OCI-LY7 (cell line): ENCODE measurements around the gene REG4. TPM values are rescaled to one million over a fixed set of nuclear protein-coding genes. Genes with fewer than 3 reads are reported as not detected.

ENCODE experiments used
- BruUV-seq: library from RNA; stranded (reverse); fragments of 400-500 nt; replicated peaks from 2 replicates; lab custom pipeline; 2021; lab: Mats Ljungman, UMichigan
- CTCF ChIA-PET: fragments of 300-600 bp; sonication (Branson Sonifier 250); formaldehyde crosslinking; loops from one replicate; lab custom pipeline; 2022; ENCODE audit warnings: antibody characterized with exemption; ENCODE audit not compliant: unreplicated experiment; lab: Charles Lee
- POLR2A ChIA-PET: fragments of 300-600 bp; sonication (Branson Sonifier 250); formaldehyde crosslinking; loops from one replicate; lab custom pipeline; 2022; ENCODE audit warnings: antibody characterized with exemption; lab: Charles Lee
- DNase-seq: peaks from one replicate; pipeline ENCODE4 v3.0.0-alpha.2; 2015; ENCODE audit warnings: low spot score
- H2AFZ ChIP-seq: fragments of 200-600 bp; sonication (generic), shearing (Covaris generic); 2 replicates; pipeline ENCODE4 v1.6.1; 2014; ENCODE audit warnings: mild to moderate bottlenecking, antibody characterized with exemption, low read length, moderate library complexity
- H3K27ac ChIP-seq: fragments of 200-600 bp; sonication (generic); 2 replicates; pipeline ENCODE4 v1.5.1; 2014; ENCODE audit warnings: mixed run types, low read depth, mild to moderate bottlenecking, moderate library complexity, low read length, inconsistent platforms; ENCODE audit not compliant: poor library complexity, severe bottlenecking
- H3K36me3 ChIP-seq: fragments of 200-600 bp; sonication (generic); 2 replicates; pipeline ENCODE4 v1.6.1; 2014; ENCODE audit warnings: mild to moderate bottlenecking, antibody characterized with exemption, low read length, moderate library complexity, mixed read lengths; ENCODE audit not compliant: insufficient read depth
- H3K4me1 ChIP-seq: fragments of 200-600 bp; sonication (generic); 2 replicates; pipeline ENCODE4 v1.5.1; 2014; ENCODE audit warnings: mild to moderate bottlenecking, low read length; ENCODE audit not compliant: insufficient read depth, poor library complexity, severe bottlenecking
- H3K4me2 ChIP-seq: fragments of 200-600 bp; sonication (generic); 2 replicates; pipeline ENCODE4 v1.6.1; 2014; ENCODE audit warnings: mild to moderate bottlenecking, low read length
- H3K4me3 ChIP-seq: fragments of 200-600 bp; sonication (generic); 2 replicates; pipeline ENCODE4 v1.5.1; 2014; ENCODE audit warnings: mild to moderate bottlenecking, low read depth, low read length; ENCODE audit not compliant: poor library complexity, severe bottlenecking
- H3K79me2 ChIP-seq: fragments of 200-600 bp; sonication (generic); 2 replicates; pipeline ENCODE4 v1.6.1; 2016; ENCODE audit warnings: low read depth, mild to moderate bottlenecking, low read length, moderate library complexity, mixed read lengths; ENCODE audit not compliant: insufficient read depth
- H3K9me2 ChIP-seq: fragments of 200-600 bp; sonication (generic); 2 replicates; pipeline ENCODE4 v1.6.1; 2016; ENCODE audit warnings: mild to moderate bottlenecking, low read length, mixed read lengths; ENCODE audit not compliant: insufficient read depth
- H3K9me3 ChIP-seq: fragments of 200-600 bp; sonication (generic); 2 replicates; pipeline ENCODE4 v1.6.1; 2014; ENCODE audit warnings: mild to moderate bottlenecking, mixed run types, low read length, mixed read lengths
- H4K20me1 ChIP-seq: fragments of 200-600 bp; sonication (generic); 2 replicates; pipeline ENCODE4 v1.6.1; 2014; ENCODE audit warnings: mild to moderate bottlenecking, antibody characterized with exemption, low read length, moderate library complexity, mixed read lengths; ENCODE audit not compliant: insufficient read depth
- EZH2phosphoT487 ChIP-seq: fragments of 200-600 bp; sonication (generic); IDR thresholded peaks from 2 replicates; pipeline ENCODE4 v1.6.1; 2018; ENCODE audit warnings: low read depth, borderline replicate concordance, mild to moderate bottlenecking, mixed run types, antibody characterized with exemption, low read length, moderate library complexity, mixed read lengths
- intact Hi-C: fragments of 100-400 bp; cut with micrococcal nuclease; formaldehyde crosslinking; loops from one replicate; pipeline ENCODE4 v1.10.0; 2022; ENCODE audit not compliant: unreplicated experiment
- total RNA-seq, 2 experiments: library from RNA; depleted of rRNA in 1 of 2; stranded (reverse); fragments of >200 nt in 1 of 2; shearing (Covaris generic) in 1 of 2; gene quantifications; 2 replicates each; pipeline ENCODE4 v1.2.3, GENCODE V29; 2014 to 2022
- TF ChIP-seq, protein P1 (sequence below): fragments of 200-600 bp; sonication (generic); conservative IDR thresholded peaks from 2 replicates; pipeline ENCODE4 v1.5.1; 2014; ENCODE audit warnings: mild to moderate bottlenecking, antibody characterized with exemption, low read length, moderate library complexity, mixed read lengths

Gene REG4
- total RNA-seq, 2 experiments from 2014 or later = not detected

DNA sequence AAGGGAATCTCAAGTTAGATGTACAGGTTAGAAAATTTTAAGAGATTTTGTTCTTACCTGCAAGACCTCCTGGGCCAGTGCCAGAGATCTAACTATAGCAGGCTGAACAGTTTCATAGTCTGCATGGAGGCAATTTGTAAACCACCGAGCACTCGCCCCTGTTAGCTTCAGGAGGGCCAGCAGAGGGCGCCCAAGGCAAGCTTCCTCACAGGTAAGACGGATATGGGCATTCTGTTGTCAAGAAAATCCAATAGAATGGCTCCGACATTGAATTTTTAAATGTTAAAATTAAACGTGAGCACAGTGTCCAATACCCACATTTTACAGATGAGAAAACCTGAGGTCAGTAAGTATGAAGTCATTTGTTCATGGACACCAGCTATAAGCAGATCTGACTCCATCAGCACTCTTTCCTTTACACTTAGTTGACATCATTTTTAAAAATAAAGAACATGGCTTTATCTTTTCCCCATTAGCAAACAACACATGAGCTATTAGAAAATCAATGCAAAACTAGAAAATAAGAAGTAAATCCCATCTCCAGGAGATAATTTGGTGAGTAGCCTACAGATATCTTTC is 2.2 kb downstream of the REG4 start:
- no peak for TF ChIP-seq EZH2phosphoT487
- TF ChIP-seq, protein P1, sequence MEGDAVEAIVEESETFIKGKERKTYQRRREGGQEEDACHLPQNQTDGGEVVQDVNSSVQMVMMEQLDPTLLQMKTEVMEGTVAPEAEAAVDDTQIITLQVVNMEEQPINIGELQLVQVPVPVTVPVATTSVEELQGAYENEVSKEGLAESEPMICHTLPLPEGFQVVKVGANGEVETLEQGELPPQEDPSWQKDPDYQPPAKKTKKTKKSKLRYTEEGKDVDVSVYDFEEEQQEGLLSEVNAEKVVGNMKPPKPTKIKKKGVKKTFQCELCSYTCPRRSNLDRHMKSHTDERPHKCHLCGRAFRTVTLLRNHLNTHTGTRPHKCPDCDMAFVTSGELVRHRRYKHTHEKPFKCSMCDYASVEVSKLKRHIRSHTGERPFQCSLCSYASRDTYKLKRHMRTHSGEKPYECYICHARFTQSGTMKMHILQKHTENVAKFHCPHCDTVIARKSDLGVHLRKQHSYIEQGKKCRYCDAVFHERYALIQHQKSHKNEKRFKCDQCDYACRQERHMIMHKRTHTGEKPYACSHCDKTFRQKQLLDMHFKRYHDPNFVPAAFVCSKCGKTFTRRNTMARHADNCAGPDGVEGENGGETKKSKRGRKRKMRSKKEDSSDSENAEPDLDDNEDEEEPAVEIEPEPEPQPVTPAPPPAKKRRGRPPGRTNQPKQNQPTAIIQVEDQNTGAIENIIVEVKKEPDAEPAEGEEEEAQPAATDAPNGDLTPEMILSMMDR = peak; percentile 98
- Histone ChIP-seq H3K27ac (no peak overlapping the region), H2AFZ (no peak overlapping the region), H3K36me3 (no peaks in the 10 kb centered on the region), H3K79me2 (no peaks in the 10 kb centered on the region), H3K4me2 (no peak overlapping the region), H3K9me2 (no peaks in the 10 kb centered on the region), H3K4me1 (no peaks in the 10 kb centered on the region), H3K4me3 (no peak overlapping the region), H3K9me3 (no peaks in the 10 kb centered on the region), H4K20me1 (no peaks in the 10 kb centered on the region)
- BruUV-seq = no TSS peak
- intact Hi-C loops = loop anchor here (10.0 kb wide), 1 partner anchor 194 kb away; no protein-coding TSS in a partner anchor
- ChIA-PET CTCF (interaction anchor here (1.0 kb wide), 1 partner anchor 14 kb away, joined by 3 read pairs; no protein-coding TSS in a partner anchor), POLR2A (no interaction called here)
- peak; percentile 71 for DNase-seq

DNA sequence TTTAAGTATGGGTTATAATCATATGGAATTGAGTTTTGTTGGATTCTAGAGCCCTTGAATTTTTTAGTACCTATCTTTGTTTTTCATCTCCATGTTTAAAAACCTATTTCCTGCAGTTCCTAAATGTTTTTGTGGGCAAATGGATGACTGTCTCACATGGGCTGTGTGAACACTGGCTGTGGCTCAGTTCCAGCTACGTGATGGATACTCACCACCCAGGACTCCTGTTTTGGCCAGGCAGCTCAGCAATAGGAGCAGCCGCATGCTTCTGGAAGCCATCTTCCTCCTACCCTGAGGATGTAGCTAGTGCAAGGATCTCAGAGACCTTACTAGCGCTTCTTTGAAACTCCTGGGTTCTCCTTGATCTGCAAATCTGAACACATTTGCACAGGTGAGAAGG is 2.8 kb downstream of the REG4 start:
- H3K36me3 ChIP-seq = no peaks in the 10 kb centered on the region
- no peak overlapping the region for H3K4me3 ChIP-seq
- no peaks in the 10 kb centered on the region for H3K79me2 ChIP-seq
- no TSS peak for BruUV-seq
- ChIA-PET CTCF (interaction anchor here (1.0 kb wide), 1 partner anchor 14 kb away, joined by 3 read pairs; no protein-coding TSS in a partner anchor), POLR2A (no interaction called here)
- TF ChIP-seq, protein P1 = no peak
- TF ChIP-seq EZH2phosphoT487 = no peak
- no peak overlapping the region for H3K27ac ChIP-seq
- H2AFZ ChIP-seq = no peak overlapping the region
- H3K4me2 ChIP-seq = no peak overlapping the region
- no peak for DNase-seq
- H4K20me1 ChIP-seq = no peaks in the 10 kb centered on the region
- intact Hi-C loops = loop anchor here (10.0 kb wide), 1 partner anchor 194 kb away; no protein-coding TSS in a partner anchor
- no peaks in the 10 kb centered on the region for H3K4me1 ChIP-seq
- H3K9me2 ChIP-seq = no peaks in the 10 kb centered on the region
- no peaks in the 10 kb centered on the region for H3K9me3 ChIP-seq

GRCh38 chr1:119806489-119806888 is 4.8 kb downstream of the REG4 start:
- POLR2A ChIA-PET = no interaction called here
- no peak for TF ChIP-seq EZH2phosphoT487
- TF ChIP-seq, protein P1 = no peak
- no TSS peak for BruUV-seq
- Histone ChIP-seq H3K27ac (no peak overlapping the region), H4K20me1 (no peaks in the 10 kb centered on the region), H3K9me2 (no peaks in the 10 kb centered on the region), H3K9me3 (no peaks in the 10 kb centered on the region), H3K4me2 (no peak overlapping the region), H3K36me3 (no peaks in the 10 kb centered on the region), H3K79me2 (no peaks in the 10 kb centered on the region), H3K4me1 (no peaks in the 10 kb centered on the region), H3K4me3 (no peak overlapping the region), H2AFZ (no peak overlapping the region)
- intact Hi-C loops = loop anchor here (10.0 kb wide), 1 partner anchor 192 kb away; no protein-coding TSS in a partner anchor
- DNase-seq = no peak
- CTCF ChIA-PET = no interaction called here
